HEK293 (cell line): ENCODE measurements around the gene TNFRSF6B.

Experiments
- GLIS1 ChIP-seq: fragments of 450-650 bp; formaldehyde crosslinking; IDR thresholded peaks from 2 replicates; pipeline ENCODE4 v1.5.1; 2016; ENCODE audit warnings: missing biosample characterization, missing genetic modification characterization
- GLIS2 ChIP-seq: fragments of 450-650 bp; formaldehyde crosslinking; IDR thresholded peaks from 2 replicates; pipeline ENCODE4 v1.5.1; 2016; ENCODE audit warnings: missing biosample characterization, missing genetic modification characterization
- HOXD13 ChIP-seq: sonication (generic); formaldehyde crosslinking; IDR thresholded peaks from 2 replicates; pipeline ENCODE4 v1.8.0; 2022; ENCODE audit warnings: missing genetic modification reagents, borderline replicate concordance
- KLF10 ChIP-seq: fragments of 450-650 bp; IDR thresholded peaks from 2 replicates; pipeline ENCODE4 v1.5.1; 2018; ENCODE audit warnings: missing biosample characterization, mild to moderate bottlenecking, missing genetic modification characterization
- KLF7 ChIP-seq: fragments of 450-650 bp; formaldehyde crosslinking; IDR thresholded peaks from 2 replicates; pipeline ENCODE4 v1.5.1; 2016; ENCODE audit warnings: missing biosample characterization, missing genetic modification characterization, borderline replicate concordance
- PRDM10 ChIP-seq: fragments of 450-650 bp; formaldehyde crosslinking; IDR thresholded peaks from 2 replicates; pipeline ENCODE4 v1.5.1; 2016; ENCODE audit warnings: missing biosample characterization, missing genetic modification characterization
- PRDM2 ChIP-seq: fragments of 450-650 bp; formaldehyde crosslinking; IDR thresholded peaks from 2 replicates; pipeline ENCODE4 v1.5.1; 2016; ENCODE audit warnings: missing biosample characterization, missing genetic modification characterization, borderline replicate concordance
- TRIM28 ChIP-seq: IDR thresholded peaks from 2 replicates; pipeline ENCODE4 v1.6.1; 2011; ENCODE audit warnings: low read length, control low read depth, borderline replicate concordance
- YY2 ChIP-seq: fragments of 450-650 bp; formaldehyde crosslinking; IDR thresholded peaks from 2 replicates; pipeline ENCODE4 v1.5.1; 2016; ENCODE audit warnings: missing biosample characterization, missing genetic modification characterization
- ZFHX2 ChIP-seq: fragments of 450-650 bp; formaldehyde crosslinking; conservative IDR thresholded peaks from 2 replicates; pipeline ENCODE4 v1.5.1; 2016; ENCODE audit warnings: missing biosample characterization, missing genetic modification characterization
- ZFP69B ChIP-seq: fragments of 450-650 bp; formaldehyde crosslinking; IDR thresholded peaks from 2 replicates; pipeline ENCODE4 v1.5.1; 2016; ENCODE audit warnings: missing biosample characterization, missing genetic modification characterization
- ZIC2 ChIP-seq: fragments of 450-650 bp; formaldehyde crosslinking; IDR thresholded peaks from 2 replicates; pipeline ENCODE4 v1.5.1; 2016; ENCODE audit warnings: missing biosample characterization, missing genetic modification characterization
- ZNF121 ChIP-seq: fragments of 450-650 bp; formaldehyde crosslinking; IDR thresholded peaks from 2 replicates; pipeline ENCODE4 v1.5.1; 2016; ENCODE audit warnings: missing biosample characterization, missing genetic modification characterization
- ZNF157 ChIP-seq: fragments of 450-650 bp; formaldehyde crosslinking; IDR thresholded peaks from 2 replicates; pipeline ENCODE4 v1.5.1; 2016; ENCODE audit warnings: missing biosample characterization, missing genetic modification characterization
- ZNF175 ChIP-seq: fragments of 450-650 bp; formaldehyde crosslinking; IDR thresholded peaks from 2 replicates; pipeline ENCODE4 v1.5.1; 2016; ENCODE audit warnings: missing biosample characterization, missing genetic modification characterization
- ZNF324 ChIP-seq: fragments of 450-650 bp; formaldehyde crosslinking; IDR thresholded peaks from 2 replicates; pipeline ENCODE4 v1.5.1; 2016; ENCODE audit warnings: missing biosample characterization, missing genetic modification characterization
- ZNF362 ChIP-seq: fragments of 450-650 bp; formaldehyde crosslinking; IDR thresholded peaks from 2 replicates; pipeline ENCODE4 v1.5.1; 2016; ENCODE audit warnings: missing biosample characterization, missing genetic modification characterization
- ZNF423 ChIP-seq: fragments of 450-650 bp; formaldehyde crosslinking; IDR thresholded peaks from 2 replicates; pipeline ENCODE4 v1.5.1; 2016; ENCODE audit warnings: missing biosample characterization, missing genetic modification characterization
- ZNF426 ChIP-seq: fragments of 450-650 bp; formaldehyde crosslinking; IDR thresholded peaks from 2 replicates; pipeline ENCODE4 v1.5.1; 2017; ENCODE audit warnings: missing biosample characterization, missing genetic modification characterization, mild to moderate bottlenecking, inconsistent platforms, moderate library complexity
- ZNF449 ChIP-seq: fragments of 450-650 bp; formaldehyde crosslinking; IDR thresholded peaks from 2 replicates; pipeline ENCODE4 v1.5.1; 2017; ENCODE audit warnings: missing biosample characterization, mild to moderate bottlenecking, missing genetic modification characterization, moderate library complexity
- ZNF48 ChIP-seq: fragments of 450-650 bp; formaldehyde crosslinking; IDR thresholded peaks from 2 replicates; pipeline ENCODE4 v1.5.1; 2016; ENCODE audit warnings: missing biosample characterization, missing genetic modification characterization
- ZNF514 ChIP-seq: fragments of 450-650 bp; formaldehyde crosslinking; IDR thresholded peaks from 2 replicates; pipeline ENCODE4 v1.5.1; 2016; ENCODE audit warnings: missing biosample characterization, missing genetic modification characterization
- ZNF610 ChIP-seq: fragments of 450-650 bp; formaldehyde crosslinking; IDR thresholded peaks from 2 replicates; pipeline ENCODE4 v1.5.1; 2016; ENCODE audit warnings: missing biosample characterization, missing genetic modification characterization, borderline replicate concordance
- ZNF623 ChIP-seq: fragments of 450-650 bp; formaldehyde crosslinking; IDR thresholded peaks from 2 replicates; pipeline ENCODE4 v1.5.1; 2016; ENCODE audit warnings: missing biosample characterization, missing genetic modification characterization
- ZNF670 ChIP-seq: fragments of 450-650 bp; formaldehyde crosslinking; IDR thresholded peaks from 2 replicates; pipeline ENCODE4 v1.5.1; 2016; ENCODE audit warnings: missing biosample characterization, missing genetic modification characterization, low read depth
- ZNF843 ChIP-seq: fragments of 450-650 bp; formaldehyde crosslinking; IDR thresholded peaks from 2 replicates; pipeline ENCODE4 v1.5.1; 2016; ENCODE audit warnings: missing biosample characterization, missing genetic modification characterization
- ZSCAN5A ChIP-seq: fragments of 450-650 bp; formaldehyde crosslinking; IDR thresholded peaks from 2 replicates; pipeline ENCODE4 v1.5.1; 2016; ENCODE audit warnings: missing biosample characterization, missing genetic modification characterization

TNFRSF6B gene

GRCh38 chr20:63740627-63741353 is 44.3 kb downstream of the TNFRSF6B start (continued):
- TF ChIP-seq PRDM10 (peak; percentile 40), ZNF843 (tag by site-specific recombination) (peak; percentile 15; the same call in 1 of the 2 replicates), HOXD13 (CRISPR knock-in tag) (no peak), ZNF670 (tag by site-specific recombination) (no peak), ZNF324 (tag by site-specific recombination) (no peak), ZIC2 (tag by site-specific recombination) (peak; percentile 71), ZFHX2 (tag by site-specific recombination) (no peak), ZNF175 (tag by site-specific recombination) (no peak), ZNF610 (tag by site-specific recombination) (no peak), ZNF423 (tag by site-specific recombination) (no peak), GLIS1 (tag by site-specific recombination) (peak; percentile 63), ZNF449 (tag by site-specific recombination) (no peak), PRDM2 (no peak; the same call in 1 of the 2 replicates), ZFP69B (tag by site-specific recombination) (peak; percentile 12; the same call in 1 of the 2 replicates), ZNF623 (tag by site-specific recombination) (no peak), ZNF48 (tag by site-specific recombination) (no peak), ZNF514 (tag by site-specific recombination) (no peak), ZSCAN5A (tag by site-specific recombination) (no peak), KLF10 (tag by site-specific recombination) (0 out of 2 replicates have a peak, but pooled peaks have one; percentile 38), KLF7 (no peak), GLIS2 (tag by site-specific recombination) (peak; percentile 85), ZNF426 (tag by site-specific recombination) (no peak), ZNF157 (tag by site-specific recombination) (no peak), ZNF121 (tag by site-specific recombination) (no peak), YY2 (tag by site-specific recombination) (no peak), TRIM28 (no peak), ZNF362 (tag by site-specific recombination) (no peak)
